SK-N-SH (cell line): Measurements from ENCODE around the gene TNPO1. TPM values are rescaled to one million over a fixed set of nuclear protein-coding genes. Genes with fewer than 3 reads are reported as not detected.

ENCODE experiments used
- CTCF ChIA-PET: fragments of 300-600, 350-600 bp; formaldehyde crosslinking; extraction: SDS; loops from one replicate; lab custom pipeline; 2021; lab: Yijun Ruan, JAX
- POLR2A ChIA-PET: fragments of 350-600 bp; sonication (Branson Sonifier 250); formaldehyde crosslinking; extraction: SDS; loops from one replicate; lab custom pipeline; 2020; ENCODE audit warnings: antibody characterized with exemption, inconsistent platforms; lab: Yijun Ruan, JAX
- DNase-seq: peaks from one replicate; pipeline ENCODE4 v3.0.0; 2012
- H2AFZ ChIP-seq: fragments of 200-600 bp; sonication (generic); 2 replicates; pipeline ENCODE4 v1.8.1; 2016; ENCODE audit warnings: antibody characterized with exemption, mild to moderate bottlenecking, low read depth
- H3F3A ChIP-seq: fragments of 200-600 bp; sonication (generic); replicated peaks from 2 replicates; pipeline ENCODE3; 2016; ENCODE audit warnings: antibody characterized with exemption, mild to moderate bottlenecking; ENCODE audit not compliant: insufficient read depth
- H3K27ac ChIP-seq, 2 experiments: fragments of 200-500 bp in 1 of 2; fragments of 200-600 bp in 1 of 2; sonication (Bioruptor generic) in 1 of 2; sonication (generic), shearing (Covaris generic) in 1 of 2; 2 replicates each; pipeline versions ENCODE4 v1.5.1 to v1.6.1; 2014 to 2016; ENCODE audit warnings: low read depth in 2 of 2, inconsistent platforms in 1 of 2, low read length in 1 of 2, mild to moderate bottlenecking in 1 of 2, mixed read lengths in 1 of 2
- H3K27me3 ChIP-seq: fragments of 200-600 bp; sonication (generic), shearing (Covaris generic); 2 replicates; pipeline ENCODE4 v1.6.1; 2016; ENCODE audit warnings: mixed run types; ENCODE audit not compliant: insufficient read depth
- H3K36me3 ChIP-seq, 2 experiments: fragments of 200-500 bp in 1 of 2; fragments of 200-600 bp in 1 of 2; sonication (Bioruptor generic) in 1 of 2; sonication (generic) in 1 of 2; replicated peaks in 1 of 2; 2 replicates each; pipeline versions ENCODE3 to v1.5.1; 2014 to 2016; ENCODE audit warnings: low read length in 1 of 2, mild to moderate bottlenecking in 1 of 2; ENCODE audit not compliant: insufficient read depth in 2 of 2, control insufficient read depth in 1 of 2
- H3K4me1 ChIP-seq, 2 experiments: fragments of 200-500 bp in 1 of 2; fragments of 200-600 bp in 1 of 2; sonication (Bioruptor generic) in 1 of 2; sonication (generic), shearing (Covaris generic) in 1 of 2; 2 replicates each; pipeline versions ENCODE4 v1.5.1 to v1.6.1; 2014 to 2016; ENCODE audit warnings: low read depth in 1 of 2, low read length in 1 of 2, mixed run types in 1 of 2; ENCODE audit not compliant: insufficient read depth in 2 of 2, control insufficient read depth in 1 of 2
- H3K4me2 ChIP-seq: fragments of 200-600 bp; sonication (generic), shearing (Covaris generic); 2 replicates; pipeline ENCODE4 v1.6.1; 2017; ENCODE audit warnings: mixed run types
- H3K4me3 ChIP-seq, 2 experiments: fragments of 200-500 bp in 1 of 2; fragments of 200-600 bp in 1 of 2; sonication (Bioruptor generic) in 1 of 2; sonication (generic), shearing (Covaris generic) in 1 of 2; 2 replicates each; pipeline versions ENCODE4 v1.5.1 to v1.8.1; 2014 to 2016; ENCODE audit warnings: low read depth in 2 of 2, inconsistent platforms in 1 of 2, low read length in 1 of 2, mild to moderate bottlenecking in 1 of 2, mixed read lengths in 1 of 2, moderate library complexity in 1 of 2
- H3K79me2 ChIP-seq: fragments of 200-600 bp; sonication (generic); 2 replicates; pipeline ENCODE4 v1.8.1; 2017; ENCODE audit warnings: mild to moderate bottlenecking; ENCODE audit not compliant: insufficient read depth
- H3K9ac ChIP-seq: fragments of 200-600 bp; sonication (generic); 2 replicates; pipeline ENCODE4 v1.6.1; 2017; ENCODE audit warnings: mixed run types
- H3K9me2 ChIP-seq: fragments of 200-600 bp; sonication (generic); 2 replicates; pipeline ENCODE4 v1.6.1; 2017; ENCODE audit warnings: mixed run types
- H3K9me3 ChIP-seq: fragments of 200-600 bp; sonication (generic); 2 replicates; pipeline ENCODE4 v1.6.1; 2017; ENCODE audit warnings: mixed run types, mild to moderate bottlenecking, moderate library complexity
- H4K20me1 ChIP-seq: fragments of 200-600 bp; sonication (generic); 2 replicates; pipeline ENCODE4 v1.6.1; 2017; ENCODE audit warnings: mild to moderate bottlenecking, mixed run types; ENCODE audit not compliant: insufficient read depth
- EP300 ChIP-seq, 2 experiments: IDR thresholded peaks; 2 replicates each; pipeline versions ENCODE4 v1.4.0 to v1.6.1; 2012; ENCODE audit warnings: borderline replicate concordance in 1 of 2, low read depth in 1 of 2, low read length in 1 of 2
- FOXJ3 ChIP-seq: sonication (generic); formaldehyde crosslinking; IDR thresholded peaks from 2 replicates; pipeline ENCODE4 v1.5.1; 2020; ENCODE audit warnings: mild to moderate bottlenecking, missing genetic modification reagents
- FOXM1 ChIP-seq: IDR thresholded peaks from 2 replicates; pipeline ENCODE4 v1.4.0; 2012; ENCODE audit warnings: low read depth, mild to moderate bottlenecking
- GATA2 ChIP-seq: sonication (generic); formaldehyde crosslinking; IDR thresholded peaks from 2 replicates; pipeline ENCODE4 v1.5.0; 2020; ENCODE audit warnings: mild to moderate bottlenecking, missing genetic modification reagents
- MEF2A ChIP-seq: IDR thresholded peaks from 2 replicates; pipeline ENCODE4 v1.4.0; 2012; ENCODE audit warnings: low read depth, borderline replicate concordance
- MXI1 ChIP-seq: IDR thresholded peaks from 2 replicates; pipeline ENCODE4 v1.6.1; 2012; ENCODE audit warnings: mild to moderate bottlenecking, low read depth, low read length, improper control_type of control experiment
- NFIC ChIP-seq: IDR thresholded peaks from 2 replicates; pipeline ENCODE4 v1.4.0; 2012; ENCODE audit warnings: borderline replicate concordance
- NRF1 ChIP-seq: IDR thresholded peaks from 2 replicates; pipeline ENCODE4 v1.6.1; 2012; ENCODE audit warnings: low read depth, mild to moderate bottlenecking, low read length
- POLR2AphosphoS5 ChIP-seq: IDR thresholded peaks from 2 replicates; pipeline ENCODE4 v1.6.1; 2012; ENCODE audit warnings: low read depth, low read length
- RAD21 ChIP-seq: IDR thresholded peaks from 2 replicates; pipeline ENCODE4 v1.6.1; 2012; ENCODE audit warnings: mild to moderate bottlenecking, low read length
- RFX5 ChIP-seq: IDR thresholded peaks from 2 replicates; pipeline ENCODE4 v1.6.1; 2012; ENCODE audit warnings: mild to moderate bottlenecking, improper control_type of control experiment, low read length
- RXRA ChIP-seq: IDR thresholded peaks from 2 replicates; pipeline ENCODE4 v1.4.0; 2012; ENCODE audit warnings: low read depth, mild to moderate bottlenecking, borderline replicate concordance
- TAF1 ChIP-seq: IDR thresholded peaks from 2 replicates; pipeline ENCODE4 v1.6.1; 2012; ENCODE audit warnings: low read depth, mild to moderate bottlenecking, low read length, moderate library complexity, borderline replicate concordance
- TEAD4 ChIP-seq: IDR thresholded peaks from 2 replicates; pipeline ENCODE4 v1.4.0; 2012; ENCODE audit warnings: mild to moderate bottlenecking, borderline replicate concordance; ENCODE audit not compliant: insufficient read depth
- polyA plus RNA-seq, 3 experiments: library from polyadenylated mRNA; depleted of rRNA; stranded (reverse); fragments of >200 nt; gene quantifications; 2 replicates each; pipeline ENCODE4 v1.2.3, GENCODE V29; 2012
- TF ChIP-seq, protein P1 (sequence below): fragments of 200-600 bp; sonication (generic); IDR thresholded peaks from 2 replicates; pipeline ENCODE4 v1.6.1; 2017; ENCODE audit warnings: antibody characterized with exemption, mild to moderate bottlenecking, moderate library complexity
- TF ChIP-seq, protein P2 (sequence below): fragments of 150-350 bp; IDR thresholded peaks from 2 replicates; pipeline ENCODE4 v1.6.1; 2017; ENCODE audit warnings: antibody characterized with exemption, low read length, low read depth, borderline replicate concordance
- TF ChIP-seq, protein P3 (sequence below): IDR thresholded peaks from 2 replicates; pipeline ENCODE4; 2012

The TNPO1 gene
- polyA plus RNA-seq, 1 of the 3 experiments (the other 2 are of a cell fraction) = 19.9 TPM

DNA sequence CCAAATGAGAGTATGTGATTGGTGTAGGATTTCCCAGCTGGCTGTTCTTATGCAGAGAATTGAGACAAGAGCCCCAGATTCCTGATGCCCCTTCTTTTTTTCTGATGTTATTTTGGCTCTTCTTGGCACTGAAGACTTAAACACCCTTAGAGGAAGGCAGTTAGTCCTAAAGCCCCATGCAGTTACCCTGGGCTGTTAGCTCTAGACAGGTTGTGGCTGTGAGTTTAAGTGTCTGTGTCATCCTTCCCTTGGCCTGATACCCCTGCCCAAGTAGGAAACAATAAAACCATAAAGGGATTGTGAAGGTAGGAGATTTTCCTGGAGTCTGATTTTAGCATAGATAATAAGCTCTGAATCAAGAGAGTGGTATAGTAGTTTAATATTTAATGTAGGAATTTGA lies 13.2 kb downstream of the TNPO1 start:
- no peak for DNase-seq
- TF ChIP-seq RAD21 (no peak), POLR2AphosphoS5 (no peak), GATA2 (CRISPR knock-in tag) (no peak), TEAD4 (no peak), NRF1 (no peak), FOXM1 (no peak), RXRA (no peak), MEF2A (no peak), TAF1 (no peak), FOXJ3 (no peak), NFIC (no peak), MXI1 (no peak), EP300 (IDR thresholded peaks at IDR 0.05; ENCODE audit: borderline replicate concordance in 1 of 2, low read depth in 1 of 2, low read length in 1 of 2) (no peak), RFX5 (no peak)
- TF ChIP-seq, protein P1, sequence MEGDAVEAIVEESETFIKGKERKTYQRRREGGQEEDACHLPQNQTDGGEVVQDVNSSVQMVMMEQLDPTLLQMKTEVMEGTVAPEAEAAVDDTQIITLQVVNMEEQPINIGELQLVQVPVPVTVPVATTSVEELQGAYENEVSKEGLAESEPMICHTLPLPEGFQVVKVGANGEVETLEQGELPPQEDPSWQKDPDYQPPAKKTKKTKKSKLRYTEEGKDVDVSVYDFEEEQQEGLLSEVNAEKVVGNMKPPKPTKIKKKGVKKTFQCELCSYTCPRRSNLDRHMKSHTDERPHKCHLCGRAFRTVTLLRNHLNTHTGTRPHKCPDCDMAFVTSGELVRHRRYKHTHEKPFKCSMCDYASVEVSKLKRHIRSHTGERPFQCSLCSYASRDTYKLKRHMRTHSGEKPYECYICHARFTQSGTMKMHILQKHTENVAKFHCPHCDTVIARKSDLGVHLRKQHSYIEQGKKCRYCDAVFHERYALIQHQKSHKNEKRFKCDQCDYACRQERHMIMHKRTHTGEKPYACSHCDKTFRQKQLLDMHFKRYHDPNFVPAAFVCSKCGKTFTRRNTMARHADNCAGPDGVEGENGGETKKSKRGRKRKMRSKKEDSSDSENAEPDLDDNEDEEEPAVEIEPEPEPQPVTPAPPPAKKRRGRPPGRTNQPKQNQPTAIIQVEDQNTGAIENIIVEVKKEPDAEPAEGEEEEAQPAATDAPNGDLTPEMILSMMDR = no peak
- TF ChIP-seq, protein P2, sequence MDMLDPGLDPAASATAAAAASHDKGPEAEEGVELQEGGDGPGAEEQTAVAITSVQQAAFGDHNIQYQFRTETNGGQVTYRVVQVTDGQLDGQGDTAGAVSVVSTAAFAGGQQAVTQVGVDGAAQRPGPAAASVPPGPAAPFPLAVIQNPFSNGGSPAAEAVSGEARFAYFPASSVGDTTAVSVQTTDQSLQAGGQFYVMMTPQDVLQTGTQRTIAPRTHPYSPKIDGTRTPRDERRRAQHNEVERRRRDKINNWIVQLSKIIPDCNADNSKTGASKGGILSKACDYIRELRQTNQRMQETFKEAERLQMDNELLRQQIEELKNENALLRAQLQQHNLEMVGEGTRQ = no peak
- TF ChIP-seq, protein P3, sequence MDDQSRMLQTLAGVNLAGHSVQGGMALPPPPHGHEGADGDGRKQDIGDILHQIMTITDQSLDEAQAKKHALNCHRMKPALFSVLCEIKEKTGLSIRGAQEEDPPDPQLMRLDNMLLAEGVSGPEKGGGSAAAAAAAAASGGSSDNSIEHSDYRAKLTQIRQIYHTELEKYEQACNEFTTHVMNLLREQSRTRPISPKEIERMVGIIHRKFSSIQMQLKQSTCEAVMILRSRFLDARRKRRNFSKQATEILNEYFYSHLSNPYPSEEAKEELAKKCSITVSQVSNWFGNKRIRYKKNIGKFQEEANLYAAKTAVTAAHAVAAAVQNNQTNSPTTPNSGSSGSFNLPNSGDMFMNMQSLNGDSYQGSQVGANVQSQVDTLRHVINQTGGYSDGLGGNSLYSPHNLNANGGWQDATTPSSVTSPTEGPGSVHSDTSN = no peak
- H4K20me1 ChIP-seq = peaks cover 73% of the 10 kb centered on the region
- H3K4me3 ChIP-seq = no peak overlapping the region
- ChIA-PET POLR2A (no interaction called here), CTCF (interaction anchor here (0.6 to 6.8 kb wide), 6 partner anchors 9 to 463 kb away, joined by 3 to 44 read pairs (median 4); partner anchors contain the start of gene TNPO1)
- H3F3A ChIP-seq = no peaks in the 10 kb centered on the region
- H3K9me3 ChIP-seq = no peaks in the 10 kb centered on the region
- peaks cover 5 to 8% of the 10 kb centered on the region in 2 experiments; a peak in 3 of 4 replicates for H3K4me1 ChIP-seq
- peaks cover 97% of the 10 kb centered on the region for H3K79me2 ChIP-seq
- H3K36me3 ChIP-seq = peaks cover 5 to 27% of the 10 kb centered on the region in 2 experiments
- no peak overlapping the region for H3K9ac ChIP-seq
- H3K27me3 ChIP-seq = no peaks in the 10 kb centered on the region
- H3K9me2 ChIP-seq = no peaks in the 10 kb centered on the region
- no peak overlapping the region for H3K4me2 ChIP-seq
- no peak overlapping the region for H2AFZ ChIP-seq
- H3K27ac ChIP-seq = no peak overlapping the region
